A549 (cell line): ENCODE measurements around the gene CTSA. TPM values are rescaled to one million over a fixed set of nuclear protein-coding genes. Genes with fewer than 3 reads are reported as not detected.
A peak's percentile ranks its signal among the peaks of the same experiment; 100 is the strongest.

Experiments
- ATAC-seq, 2 experiments: fragments of 200-7000 bp in 1 of 2; fragments of >200 bp in 1 of 2; cut with Nextera tagmentation in 1 of 2; cut with Tn5 transposase in 1 of 2; 3 replicates each; pipeline versions ENCODE4 v1.8.0 to v1.9.1; 2018 to 2020; ENCODE audit warnings: mild to moderate bottlenecking in 1 of 2, moderate library complexity in 1 of 2
- CTCF ChIA-PET: fragments of 300-600 bp; sonication (Branson Sonifier 250); formaldehyde crosslinking; extraction: SDS; loops from one replicate; lab custom pipeline; 2021; ENCODE audit warnings: antibody characterized with exemption, inconsistent platforms; lab: Yijun Ruan, JAX
- POLR2A ChIA-PET: fragments of 350-600 bp; formaldehyde crosslinking; extraction: SDS; loops from one replicate; lab custom pipeline; 2021; ENCODE audit warnings: antibody characterized with exemption, inconsistent platforms; lab: Yijun Ruan, JAX
- DNase-seq, 2 experiments: peaks; one replicate each; pipeline versions ENCODE4 v3.0.0 to v3.0.0-alpha.2; 2011 to 2016; ENCODE audit warnings: low read depth in 1 of 2, low spot score in 1 of 2
- FAIRE-seq: peaks from 2 replicates; lab custom pipeline; 2011; peaks lifted over from hg19 to GRCh38; lab: Jason Lieb, UNC
- H3K27ac ChIP-seq, 2 experiments: fragments of >200 bp; sonication (Bioruptor Twin); formaldehyde crosslinking; 3 replicates each; pipeline ENCODE4 v1.5.1; 2016 to 2017
- H3K4me1 ChIP-seq: fragments of >200 bp; sonication (Bioruptor Twin); formaldehyde crosslinking; 3 replicates; pipeline ENCODE4 v1.6.1; 2016
- H3K4me2 ChIP-seq: fragments of >200 bp; sonication (Bioruptor Twin); formaldehyde crosslinking; 3 replicates; pipeline ENCODE4 v1.6.1; 2016
- H3K4me3 ChIP-seq: fragments of >200 bp; sonication (Bioruptor Twin); formaldehyde crosslinking; 3 replicates; pipeline ENCODE4 v1.5.1; 2016
- H3K9me3 ChIP-seq: fragments of >200 bp; sonication (Bioruptor Twin); formaldehyde crosslinking; 3 replicates; pipeline ENCODE4 v1.6.1; 2016
- ATOH8 ChIP-seq: fragments of 250-450 bp; sonication (Bioruptor Pico); IDR thresholded peaks from 2 replicates; pipeline ENCODE4 v1.5.0; 2020; ENCODE audit warnings: low read depth, mild to moderate bottlenecking, moderate library complexity
- E2F6 ChIP-seq: IDR thresholded peaks from 2 replicates; pipeline ENCODE4 v1.6.1; 2012; ENCODE audit warnings: low read depth, borderline replicate concordance
- ELK1 ChIP-seq: fragments of 150-350 bp; IDR thresholded peaks from 2 replicates; pipeline ENCODE4 v1.6.1; 2014; ENCODE audit warnings: low read depth, mild to moderate bottlenecking, low read length
- MAFK ChIP-seq: fragments of 450-650 bp; IDR thresholded peaks from 2 replicates; pipeline ENCODE4 v1.6.1; 2014; ENCODE audit not compliant: partially characterized antibody
- NFE2L2 ChIP-seq: fragments of 150-350 bp; conservative IDR thresholded peaks from 2 replicates; pipeline ENCODE4 v1.6.1; 2014; ENCODE audit warnings: low read length
- POLR2A ChIP-seq: IDR thresholded peaks from 2 replicates; pipeline ENCODE4 v1.6.1; 2012; ENCODE audit warnings: mild to moderate bottlenecking, low read length
- RAD21 ChIP-seq, 2 experiments: fragments of >200 bp in 1 of 2; sonication (Bioruptor Twin) in 1 of 2; formaldehyde crosslinking in 1 of 2; IDR thresholded peaks in 1 of 2; conservative IDR thresholded peaks in 1 of 2; 2 replicates in 1 of 2; 3 replicates in 1 of 2; pipeline ENCODE4 v1.6.1; 2012 to 2018; ENCODE audit warnings: inconsistent platforms in 1 of 2
- RCOR1 ChIP-seq: fragments of 150-350 bp; IDR thresholded peaks from 2 replicates; pipeline ENCODE4 v1.6.1; 2014; ENCODE audit warnings: antibody characterized with exemption, low read length, low read depth
- RNF2 ChIP-seq: fragments of 200-600 bp; sonication (generic); IDR thresholded peaks from 2 replicates; pipeline ENCODE4 v1.6.1; 2016; ENCODE audit warnings: low read depth, mild to moderate bottlenecking, antibody characterized with exemption, moderate library complexity, borderline replicate concordance
- TP53 ChIP-seq: fragments of 250-450 bp; sonication (Bioruptor Pico); IDR thresholded peaks from 2 replicates; pipeline ENCODE4 v1.5.0; 2021; ENCODE audit warnings: mild to moderate bottlenecking, moderate library complexity
- USF2 ChIP-seq: fragments of 450-650 bp; IDR thresholded peaks from 2 replicates; pipeline ENCODE4 v1.6.1; 2014; ENCODE audit warnings: antibody characterized with exemption
- ZC3H11A ChIP-seq: fragments of 450-650 bp; IDR thresholded peaks from 2 replicates; pipeline ENCODE4 v1.6.1; 2014; ENCODE audit warnings: antibody characterized with exemption, mild to moderate bottlenecking
- ZNF302 ChIP-seq: fragments of 250-450 bp; sonication (Bioruptor Pico); IDR thresholded peaks from 2 replicates; pipeline ENCODE4 v1.9.0; 2021; ENCODE audit warnings: inconsistent platforms, mild to moderate bottlenecking, moderate library complexity
- WGBS: methylation state at CpG from one replicate; pipeline ENCODE4 v1.1.6; 2017; ENCODE audit errors: missing lambda C conversion rate; 5-methylcytosine and 5-hydroxymethylcytosine counted together
- polyA plus RNA-seq, 4 experiments: library from polyadenylated mRNA; depleted of rRNA in 3 of 4; stranded (reverse); fragments of >200 nt; fragmentation: RNase III in 1 of 4; extraction: RNeasy Plus Mini Kit Qiagen cat#74134 plus additional on column Dnase treatment in 1 of 4; gene quantifications; 2 replicates in 3 of 4; 3 replicates in 1 of 4; pipeline ENCODE4 v1.2.3, GENCODE V29; 2011 to 2017

Gene CTSA
- polyA plus RNA-seq, 2 of the 4 experiments (the other 2 are of a cell fraction) = 53.1 to 95.6 TPM

DNA sequence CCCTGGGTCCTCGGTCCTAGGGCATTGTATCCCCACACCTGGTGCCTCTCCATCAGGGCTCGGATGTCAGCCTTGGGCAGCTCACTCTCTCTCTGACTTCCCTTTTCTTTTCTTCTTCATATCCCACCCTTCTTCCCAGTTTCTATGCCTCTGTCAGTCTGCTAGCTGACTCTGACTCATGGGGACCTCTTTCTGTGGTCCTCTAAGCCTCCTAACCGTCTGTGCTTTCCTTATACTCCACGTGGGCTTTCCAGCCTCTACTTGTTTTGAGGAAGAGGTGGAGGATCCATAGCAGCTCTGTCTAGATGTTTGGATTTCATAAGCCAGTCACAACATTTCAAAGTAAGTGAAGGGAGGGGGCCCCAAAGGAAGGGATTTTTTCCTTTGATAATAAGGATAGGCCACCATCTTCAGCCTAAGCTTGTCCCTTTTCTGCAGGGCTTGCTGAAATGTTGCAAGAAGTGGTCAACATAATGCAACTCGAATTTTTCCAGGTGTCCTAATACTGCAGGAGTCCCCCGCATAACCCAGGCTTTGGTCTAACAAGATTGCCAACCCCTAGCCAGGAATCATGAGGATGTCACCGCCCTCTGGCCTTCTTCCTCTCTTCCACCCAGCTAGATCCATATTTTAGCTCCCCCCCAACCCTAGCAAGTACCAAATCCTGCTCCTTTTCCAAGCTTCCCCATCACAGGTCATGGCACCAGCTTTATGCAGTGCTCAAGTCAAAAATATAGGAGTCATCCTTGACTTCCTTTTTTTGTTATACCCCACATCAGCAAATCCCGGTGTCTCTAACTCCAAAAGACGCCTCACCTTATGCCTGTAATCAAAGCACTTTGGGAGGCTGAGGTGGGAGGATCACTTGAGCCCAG lies 29.6 kb downstream of the CTSA start (continued):
- no peak for TF ChIP-seq ATOH8

GRCh38 chr20:45921337-45922189 lies 30.4 kb downstream of the CTSA start:
- FAIRE-seq (no peak), ATAC-seq (no peak), DNase-seq (no peak)
- Histone ChIP-seq H3K27ac (no peak overlapping the region), H3K4me3 (no peak overlapping the region), H3K9me3 (no peaks in the 10 kb centered on the region), H3K4me1 (no peaks in the 10 kb centered on the region), H3K4me2 (no peak overlapping the region)
- POLR2A ChIA-PET = interaction anchor here (5.0 kb wide), 1 partner anchor 12 kb away, joined by 30 read pairs; the partner anchor contains the start of gene PCIF1
- CTCF ChIA-PET = interaction anchor here (1.5 to 1.7 kb wide), 2 partner anchors 23 to 41 kb away, joined by 5 read pairs; no protein-coding TSS in a partner anchor
- 62% methylated on average over 11 of the region's 11 CpGs for WGBS
- no peak for TF ChIP-seq ZC3H11A
- TF ChIP-seq ZNF302 (CRISPR knock-in tag) = no peak
- no peak for TF ChIP-seq RAD21 (conservative IDR thresholded peaks at IDR 0.05 in 1 of 2, IDR thresholded peaks at IDR 0.05 in 1 of 2)
- TF ChIP-seq RNF2 = no peak
- TF ChIP-seq MAFK = no peak
- no peak for TF ChIP-seq ELK1
- TF ChIP-seq NFE2L2 = no peak
- TF ChIP-seq E2F6 = no peak
- TF ChIP-seq TP53 (CRISPR knock-in tag) = no peak
- TF ChIP-seq USF2 = no peak
- TF ChIP-seq RCOR1 = no peak
- TF ChIP-seq, all 56 proteins: peak for 0

GRCh38 chr20:45924391-45925261 lies 33.5 kb downstream of the CTSA start:
- TF ChIP-seq ELK1 = no peak
- TF ChIP-seq MAFK = peak; percentile 80
- no peak for TF ChIP-seq POLR2A
- no peak for TF ChIP-seq NFE2L2
- FAIRE-seq = no peak
- 74% methylated on average over 21 of the region's 21 CpGs for WGBS
- H3K4me3 ChIP-seq = no peak overlapping the region
- no peaks in the 10 kb centered on the region for H3K9me3 ChIP-seq
- no peak for DNase-seq
- no peak overlapping the region for H3K4me2 ChIP-seq
- ATAC-seq = no peak
- H3K27ac ChIP-seq = no peak overlapping the region
- POLR2A ChIA-PET = interaction anchor here (5.0 kb wide), 1 partner anchor 9 kb away, joined by 30 read pairs; the partner anchor contains the start of gene PCIF1
- no peaks in the 10 kb centered on the region for H3K4me1 ChIP-seq
- CTCF ChIA-PET = interaction anchor here (1.3 to 2.6 kb wide), 6 partner anchors 9 to 39 kb away, joined by 3 to 10 read pairs (median 6); no protein-coding TSS in a partner anchor
